HuH-7 (cell line): ENCODE data around the gene LDAF1.
"Not testable (repeated sequence)": the region's sequence is repeated elsewhere in the genome, so short reads cannot be mapped to it uniquely, and the experiment has no call there.

Source experiments
- DNase-seq: peaks from one replicate; pipeline ENCODE4 v3.0.0; 2011; ENCODE audit warnings: low spot score

LDAF1 gene

GRCh38 chr16:21158208-21159110 lies at the start of gene LDAF1:
Gene LDAF1 (plus strand): TSS chr16:21158674. CDS start chr16:21161183, 2,509 bp downstream.
- peak; percentile 72 for DNase-seq

- not testable (repeated sequence) for DNase-seq
Observed at GRCh38 chr16:21115551-21115950, 42.9 kb upstream of the LDAF1 start.

- DNase-seq = no peak
Observed at GRCh38 chr16:21116148-21116693, 42.3 kb upstream of the LDAF1 start.

- no peak for DNase-seq
Observed at GRCh38 chr16:21117567-21117966, 40.9 kb upstream of the LDAF1 start.

GRCh38 chr16:21120976-21121520 lies 37.4 kb upstream of the LDAF1 start:
- DNase-seq = no peak

- no peak for DNase-seq
Observed at GRCh38 chr16:21125191-21125590, 33.3 kb upstream of the LDAF1 start.

- DNase-seq = no peak
Observed at GRCh38 chr16:21126518-21126917, 32.0 kb upstream of the LDAF1 start.

GRCh38 chr16:21128991-21129390 lies 29.5 kb upstream of the LDAF1 start:
- no peak for DNase-seq

- DNase-seq = no peak
Observed at GRCh38 chr16:21130811-21131210, 27.7 kb upstream of the LDAF1 start.

GRCh38 chr16:21134053-21134452 lies 24.4 kb upstream of the LDAF1 start:
- no peak for DNase-seq

GRCh38 chr16:21145738-21146137 lies 12.7 kb upstream of the LDAF1 start:
- no peak for DNase-seq

- DNase-seq = no peak
Observed at GRCh38 chr16:21150375-21151001, 8.0 kb upstream of the LDAF1 start, which contains the start of gene DNAH3. Gene DNAH3 (minus strand): TSS chr16:21150846. CDS start chr16:21150319, 527 bp downstream.

GRCh38 chr16:21152160-21153030 lies 6.1 kb upstream of the LDAF1 start:
- DNase-seq = not testable (repeated sequence)

GRCh38 chr16:21153124-21153729 lies 5.2 kb upstream of the LDAF1 start:
- not testable (repeated sequence) for DNase-seq

GRCh38 chr16:21156011-21156410 lies 2.5 kb upstream of the LDAF1 start:
- not testable (repeated sequence) for DNase-seq

GRCh38 chr16:21156767-21157467 lies 1.6 kb upstream of the LDAF1 start:
- peak; percentile 79 for DNase-seq

- no peak for DNase-seq
Observed at GRCh38 chr16:21157632-21158031, 842 bp upstream of the LDAF1 start.

GRCh38 chr16:21159281-21159951 lies 942 bp downstream of the LDAF1 start:
- DNase-seq = no peak

- no peak for DNase-seq
Observed at GRCh38 chr16:21160276-21160675, 1.8 kb downstream of the LDAF1 start.

GRCh38 chr16:21161211-21161610 lies 2.7 kb downstream of the LDAF1 start:
- DNase-seq = no peak
